ENCODE data around the gene CTSS.
"Not testable (repeated sequence)": the region's sequence is repeated elsewhere in the genome, so short reads cannot be mapped to it uniquely, and the experiment has no call there.

Gene CTSS

DNA sequence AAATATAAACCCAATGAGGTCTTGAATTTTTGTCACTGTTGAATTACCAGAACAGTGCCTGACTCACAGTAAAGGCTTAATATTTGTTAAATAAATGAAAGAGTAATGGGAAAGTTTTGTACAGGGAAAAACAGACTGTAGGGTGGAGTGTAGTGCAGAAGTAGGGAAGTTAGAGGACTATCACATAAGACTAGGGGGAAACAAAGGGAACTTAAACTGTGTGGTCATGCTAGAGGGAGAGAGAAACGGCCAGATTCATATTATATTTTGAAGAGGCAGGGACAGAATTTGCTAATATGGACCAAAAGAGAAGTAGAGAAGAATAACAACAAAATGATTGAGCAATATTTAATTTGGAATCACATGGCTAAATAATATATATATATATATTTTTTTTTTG lies 27.6 kb upstream of the CTSS start:
- Mint-ChIP-seq H3K27me3 (ENCODE audit: low read depth) (peaks cover 3% of the 10 kb centered on the region), H3K27ac (no peak overlapping the region), H3K36me3 (ENCODE audit: low read depth) (peaks cover 14% of the 10 kb centered on the region), H3K4me1 (ENCODE audit: low read depth) (no peaks in the 10 kb centered on the region), H3K9me3 (no peaks in the 10 kb centered on the region), H3K4me3 (no peak overlapping the region)
- no peak for DNase-seq (ENCODE audit: low spot score)

DNA sequence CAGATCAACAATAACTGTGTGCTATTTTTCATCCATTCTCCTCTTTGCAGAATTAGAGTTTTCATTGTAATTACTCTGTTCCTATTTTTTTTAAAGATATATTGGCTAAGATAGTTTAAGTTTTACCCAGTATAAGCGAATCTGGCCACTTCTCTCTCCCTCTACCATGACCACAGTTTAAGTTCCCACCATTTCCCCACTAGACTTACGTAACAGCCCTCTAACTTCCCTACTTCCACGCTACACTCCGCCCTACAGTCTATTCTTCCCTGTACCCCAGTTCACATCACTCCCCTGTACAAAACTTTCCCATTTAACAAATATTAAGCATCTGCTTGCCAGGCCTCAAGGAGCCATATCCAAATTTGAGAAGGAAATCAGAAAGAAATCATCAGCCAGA lies 26.0 kb upstream of the CTSS start:
- Mint-ChIP-seq H3K4me3 (no peak overlapping the region), H3K36me3 (ENCODE audit: low read depth) (peaks cover 7% of the 10 kb centered on the region), H3K27ac (no peak overlapping the region), H3K4me1 (ENCODE audit: low read depth) (peaks cover 10% of the 10 kb centered on the region), H3K9me3 (no peaks in the 10 kb centered on the region), H3K27me3 (ENCODE audit: low read depth) (peaks cover 6% of the 10 kb centered on the region)
- no peak for DNase-seq (ENCODE audit: low spot score)

DNA sequence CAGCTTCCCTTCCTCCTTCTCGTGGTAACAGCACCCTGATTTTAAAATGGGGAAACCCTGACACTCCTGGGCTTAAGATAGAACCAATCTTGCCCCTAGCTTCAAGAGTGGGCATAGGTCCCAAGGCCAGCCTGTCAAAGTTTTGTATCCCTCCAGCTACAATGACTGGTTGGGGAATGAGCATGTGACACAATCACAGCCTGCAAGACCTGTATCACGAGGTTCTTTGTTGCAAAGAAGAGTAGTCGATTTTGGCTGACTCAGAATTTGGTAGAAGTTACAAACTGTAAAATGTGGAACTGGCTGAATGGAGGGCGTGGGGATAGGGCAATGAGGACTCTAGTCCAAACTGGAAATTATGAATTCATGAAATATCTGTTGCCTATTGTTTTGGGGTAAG lies 23.8 kb upstream of the CTSS start:
- Mint-ChIP-seq H3K9me3 (no peaks in the 10 kb centered on the region), H3K27me3 (ENCODE audit: low read depth) (peaks cover 6% of the 10 kb centered on the region), H3K4me1 (ENCODE audit: low read depth) (peaks cover 10% of the 10 kb centered on the region), H3K27ac (no peak overlapping the region), H3K36me3 (ENCODE audit: low read depth) (peaks cover 4% of the 10 kb centered on the region), H3K4me3 (no peak overlapping the region)
- no peak for DNase-seq (ENCODE audit: low spot score)

DNA sequence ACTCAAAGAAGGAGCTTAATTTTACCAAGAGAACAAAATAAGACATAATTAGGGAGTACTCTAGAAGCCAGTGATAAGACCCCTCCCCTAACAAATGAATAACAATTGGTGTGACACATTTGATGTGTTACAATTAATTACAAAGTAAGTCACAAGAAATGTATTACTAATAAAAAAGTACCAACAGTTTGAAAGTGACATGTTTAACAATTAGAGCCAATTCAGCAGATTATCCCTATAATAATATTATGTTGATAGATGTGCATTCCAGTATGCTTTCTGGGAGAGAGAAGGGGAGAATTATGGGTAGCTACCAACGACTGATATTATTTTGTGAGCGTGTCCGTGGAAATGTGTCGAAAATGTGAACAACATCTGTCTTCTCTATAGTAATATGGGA lies 23.4 kb upstream of the CTSS start:
- Mint-ChIP-seq H3K4me3 (no peak overlapping the region), H3K27me3 (ENCODE audit: low read depth) (peaks cover 6% of the 10 kb centered on the region), H3K27ac (no peak overlapping the region), H3K9me3 (no peaks in the 10 kb centered on the region), H3K4me1 (ENCODE audit: low read depth) (peaks cover 10% of the 10 kb centered on the region), H3K36me3 (ENCODE audit: low read depth) (peaks cover 2% of the 10 kb centered on the region)
- no peak for DNase-seq (ENCODE audit: low spot score)

DNA sequence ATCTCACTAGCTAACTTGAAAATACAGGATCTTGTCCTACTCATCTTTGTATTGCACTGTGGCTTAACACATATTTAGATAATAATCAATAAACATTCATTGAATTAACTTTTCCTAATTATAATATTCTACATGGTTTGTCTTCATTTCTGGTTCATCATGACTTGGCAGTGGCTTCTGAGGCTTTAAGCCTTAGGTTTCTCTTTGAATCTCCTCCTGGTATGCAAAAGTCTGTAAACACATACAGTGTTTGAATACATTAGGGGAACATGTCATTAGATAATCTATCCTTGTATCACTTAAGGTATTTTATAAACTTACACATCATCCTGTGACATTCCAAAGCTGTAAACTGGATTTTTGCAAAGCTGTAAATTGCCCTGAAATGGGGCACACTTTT lies 21.9 kb upstream of the CTSS start:
- Mint-ChIP-seq H3K4me3 (no peak overlapping the region), H3K4me1 (ENCODE audit: low read depth) (peaks cover 10% of the 10 kb centered on the region), H3K27ac (no peak overlapping the region), H3K9me3 (no peaks in the 10 kb centered on the region), H3K27me3 (ENCODE audit: low read depth) (peaks cover 6% of the 10 kb centered on the region), H3K36me3 (ENCODE audit: low read depth) (peaks cover 2% of the 10 kb centered on the region)
- DNase-seq (ENCODE audit: low spot score), result no peak

DNA sequence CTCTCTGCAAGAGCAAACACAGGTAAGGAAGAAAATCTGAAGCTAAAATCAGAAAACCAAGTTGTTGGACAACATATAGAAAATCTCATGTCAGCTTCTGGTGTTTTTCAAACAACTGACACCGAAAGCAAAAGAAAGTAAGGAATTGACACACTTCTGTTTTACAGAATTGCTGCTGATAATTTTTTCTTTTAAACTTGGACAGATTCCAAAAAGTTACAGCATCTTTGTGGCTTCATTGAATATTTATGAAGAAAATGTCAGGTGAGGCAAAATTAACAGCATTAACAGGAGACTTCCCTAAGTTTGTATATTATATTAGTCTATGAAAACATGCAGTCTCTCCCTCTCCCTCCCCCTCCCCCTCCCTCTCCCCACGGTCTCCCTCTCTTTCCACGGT lies 14.9 kb upstream of the CTSS start:
- Mint-ChIP-seq H3K9me3 (no peaks in the 10 kb centered on the region), H3K4me1 (ENCODE audit: low read depth) (peaks cover 9% of the 10 kb centered on the region), H3K36me3 (ENCODE audit: low read depth) (no peaks in the 10 kb centered on the region), H3K4me3 (no peak overlapping the region), H3K27ac (no peak overlapping the region), H3K27me3 (ENCODE audit: low read depth) (no peaks in the 10 kb centered on the region)
- no peak for DNase-seq (ENCODE audit: low spot score)

GRCh38 chr1:150778409-150778808 lies 12.8 kb upstream of the CTSS start:
- H3K4me1 Mint-ChIP-seq (ENCODE audit: low read depth), result peaks cover 12% of the 10 kb centered on the region
- no peak overlapping the region for H3K27ac Mint-ChIP-seq

GRCh38 chr1:150777544-150777943 lies 12.0 kb upstream of the CTSS start:
- H3K36me3 Mint-ChIP-seq (ENCODE audit: low read depth), result no peaks in the 10 kb centered on the region
- no peak overlapping the region for H3K4me3 Mint-ChIP-seq
- H3K9me3 Mint-ChIP-seq, result no peaks in the 10 kb centered on the region
- DNase-seq (ENCODE audit: low spot score), result no peak
- no peak overlapping the region for H3K27ac Mint-ChIP-seq
- peaks cover 12% of the 10 kb centered on the region for H3K4me1 Mint-ChIP-seq (ENCODE audit: low read depth)
- H3K27me3 Mint-ChIP-seq (ENCODE audit: low read depth), result no peaks in the 10 kb centered on the region

More at GRCh38 chr1:150778409-150778808, 12.8 kb upstream of the CTSS start:
- H3K27me3 Mint-ChIP-seq (ENCODE audit: low read depth), result no peaks in the 10 kb centered on the region
- no peaks in the 10 kb centered on the region for H3K9me3 Mint-ChIP-seq
- no peak overlapping the region for H3K4me3 Mint-ChIP-seq
- no peak for DNase-seq (ENCODE audit: low spot score)
- no peaks in the 10 kb centered on the region for H3K36me3 Mint-ChIP-seq (ENCODE audit: low read depth)

GRCh38 chr1:150775931-150776505 lies 10.4 kb upstream of the CTSS start:
- H3K36me3 Mint-ChIP-seq (ENCODE audit: low read depth); H3K9me3 Mint-ChIP-seq; H3K27me3 Mint-ChIP-seq (ENCODE audit: low read depth); H3K27ac Mint-ChIP-seq; DNase-seq (ENCODE audit: low spot score); H3K4me3 Mint-ChIP-seq: not testable (repeated sequence)
- H3K4me1 Mint-ChIP-seq (ENCODE audit: low read depth), result peaks cover 19% of the 10 kb centered on the region

- H3K36me3 Mint-ChIP-seq (ENCODE audit: low read depth), result no peaks in the 10 kb centered on the region
- DNase-seq (ENCODE audit: low spot score), result no peak
- H3K4me1 Mint-ChIP-seq (ENCODE audit: low read depth), result peaks cover 25% of the 10 kb centered on the region
- no peak overlapping the region for H3K4me3 Mint-ChIP-seq
- H3K9me3 Mint-ChIP-seq, result no peaks in the 10 kb centered on the region
- peaks cover 4% of the 10 kb centered on the region for H3K27me3 Mint-ChIP-seq (ENCODE audit: low read depth)
- H3K27ac Mint-ChIP-seq, result no peak overlapping the region
Measured at GRCh38 chr1:150775276-150775675, 9.7 kb upstream of the CTSS start.

- Mint-ChIP-seq H3K27ac (no peak overlapping the region), H3K27me3 (ENCODE audit: low read depth) (peaks cover 4% of the 10 kb centered on the region), H3K36me3 (ENCODE audit: low read depth) (no peaks in the 10 kb centered on the region), H3K9me3 (no peaks in the 10 kb centered on the region), H3K4me3 (no peak overlapping the region), H3K4me1 (ENCODE audit: low read depth) (peaks cover 20% of the 10 kb centered on the region)
- DNase-seq (ENCODE audit: low spot score), result no peak
Measured at GRCh38 chr1:150772326-150772725, 6.7 kb upstream of the CTSS start.

GRCh38 chr1:150767704-150768103 lies 2.1 kb upstream of the CTSS start:
- H3K27me3 Mint-ChIP-seq (ENCODE audit: low read depth); H3K9me3 Mint-ChIP-seq; H3K27ac Mint-ChIP-seq; DNase-seq (ENCODE audit: low spot score); H3K4me3 Mint-ChIP-seq: not testable (repeated sequence)
- H3K4me1 Mint-ChIP-seq (ENCODE audit: low read depth), result peaks cover 37% of the 10 kb centered on the region
- H3K36me3 Mint-ChIP-seq (ENCODE audit: low read depth), result peaks cover 12% of the 10 kb centered on the region

DNA sequence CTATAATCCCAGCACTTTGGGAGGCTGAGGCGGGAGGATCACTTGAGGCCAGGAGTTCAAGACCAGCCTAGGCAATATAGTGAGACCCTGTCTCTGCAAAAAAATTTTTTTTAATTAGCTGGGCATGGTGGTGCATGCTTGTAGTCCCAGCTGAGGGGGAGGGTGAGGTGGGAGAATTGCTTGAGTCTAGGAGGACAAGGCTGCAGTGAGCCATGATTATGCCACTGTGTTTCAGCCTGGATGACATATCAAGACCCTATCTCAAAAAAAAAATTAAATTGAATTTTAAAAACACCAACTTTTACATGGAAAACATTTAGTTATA lies 361 bp upstream of the CTSS start:
- not testable (repeated sequence) for DNase-seq (ENCODE audit: low spot score); H3K27me3 Mint-ChIP-seq (ENCODE audit: low read depth); H3K9me3 Mint-ChIP-seq
- Mint-ChIP-seq H3K36me3 (ENCODE audit: low read depth) (peaks cover 27% of the 10 kb centered on the region), H3K4me3 (peak overlapping the region; percentile 94), H3K27ac (peak overlapping the region; percentile 94), H3K4me1 (ENCODE audit: low read depth) (peaks cover 38% of the 10 kb centered on the region)

GRCh38 chr1:150764617-150765101 lies 919 bp downstream of the CTSS start:
- peak overlapping the region; percentile 94 for H3K27ac Mint-ChIP-seq
- peaks cover 37% of the 10 kb centered on the region for H3K4me1 Mint-ChIP-seq (ENCODE audit: low read depth)
- peak overlapping the region; percentile 94 for H3K4me3 Mint-ChIP-seq
- peaks cover 39% of the 10 kb centered on the region for H3K36me3 Mint-ChIP-seq (ENCODE audit: low read depth)
- no peaks in the 10 kb centered on the region for H3K27me3 Mint-ChIP-seq (ENCODE audit: low read depth)
- H3K9me3 Mint-ChIP-seq, result peaks cover 6% of the 10 kb centered on the region
- DNase-seq (ENCODE audit: low spot score), result no peak

DNA sequence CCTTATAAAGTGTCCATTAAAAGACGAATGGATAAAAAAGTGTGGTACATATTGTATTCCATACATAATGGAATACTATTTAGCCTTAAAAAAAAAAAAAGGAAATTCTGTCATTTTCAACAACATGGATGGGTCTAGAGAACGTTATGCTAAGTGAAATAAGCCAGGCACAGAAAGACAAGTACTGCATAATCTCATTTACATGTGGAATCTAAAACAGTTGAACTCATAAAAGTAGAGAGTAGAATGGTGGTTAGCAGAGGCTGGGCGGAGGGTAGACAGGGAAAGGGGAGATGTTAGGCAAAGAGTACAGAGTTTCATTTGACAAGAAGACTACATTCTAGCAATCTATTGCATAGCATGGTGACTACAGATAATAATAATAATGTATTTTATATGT lies 2.6 kb downstream of the CTSS start:
- H3K27me3 Mint-ChIP-seq (ENCODE audit: low read depth), result no peaks in the 10 kb centered on the region
- peaks cover 37% of the 10 kb centered on the region for H3K4me1 Mint-ChIP-seq (ENCODE audit: low read depth)
- peaks cover 6% of the 10 kb centered on the region for H3K9me3 Mint-ChIP-seq
- no peak for DNase-seq (ENCODE audit: low spot score)
- H3K36me3 Mint-ChIP-seq (ENCODE audit: low read depth), result peaks cover 44% of the 10 kb centered on the region
- H3K27ac Mint-ChIP-seq, result peak overlapping the region; percentile 0
- H3K4me3 Mint-ChIP-seq, result peak overlapping the region; percentile 14

Measured in T-helper 2 cell treated with Interferon-gamma antibody and Interleukin-4, amounts not matched to agents 5 μg/mL and 100 μg/mL, for 36 hours (primary cell).